Stimulated activated CD4-positive, alpha-beta T cell treated with anti-CD3 and anti-CD28 coated beads, Interleukin-15, amount 100 ng/mL, for 24 hours (primary cell): Measurements from ENCODE around the gene RHOBTB1.
A peak's percentile ranks its signal among the peaks of the same experiment; 100 is the strongest.

Experiments used
- DNase-seq: peaks from one replicate; pipeline ENCODE4 v3.0.0-alpha.2; 2020

The RHOBTB1 gene

GRCh38 chr10:60964257-60965235 lies 20.6 kb upstream of the RHOBTB1 start:
- peak; percentile 55 for DNase-seq

DNA sequence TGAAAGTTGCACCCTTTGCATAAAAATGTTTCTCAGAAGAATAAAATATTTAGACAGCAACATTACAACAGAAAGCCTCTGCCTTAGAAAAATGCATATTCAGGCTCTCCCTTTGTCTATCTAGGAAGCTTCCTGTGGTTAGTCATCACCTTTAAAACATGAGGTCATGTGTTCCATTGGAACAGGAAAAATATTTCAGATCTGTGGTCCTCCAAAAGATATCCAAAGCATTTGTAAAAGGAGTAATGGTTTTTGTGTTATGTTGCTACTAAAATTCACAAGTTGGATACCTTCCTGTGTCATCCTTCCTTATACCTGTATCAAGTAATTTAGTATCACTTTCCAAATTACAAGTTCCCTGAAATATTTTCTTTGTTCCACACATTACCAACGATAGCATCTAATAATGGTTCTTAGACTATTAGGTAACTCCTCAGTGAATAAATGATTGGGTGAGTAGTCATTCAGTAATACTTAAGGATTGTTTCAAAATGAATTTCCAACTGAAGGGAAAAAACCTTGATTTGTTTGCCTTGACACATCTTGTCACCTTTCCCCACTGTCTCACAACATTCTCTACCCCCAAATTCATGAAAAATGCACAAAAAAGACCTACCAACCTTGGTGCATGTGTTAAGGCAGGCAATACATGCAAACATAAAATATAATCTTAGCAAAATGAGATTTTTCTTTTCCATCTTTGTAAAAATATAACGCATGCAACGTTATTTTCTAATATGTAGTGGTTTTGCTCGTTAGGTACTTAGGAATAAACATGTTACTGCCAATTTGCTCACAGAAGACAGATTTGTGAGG lies 19.7 kb upstream of the RHOBTB1 start:
- DNase-seq: no peak

DNA sequence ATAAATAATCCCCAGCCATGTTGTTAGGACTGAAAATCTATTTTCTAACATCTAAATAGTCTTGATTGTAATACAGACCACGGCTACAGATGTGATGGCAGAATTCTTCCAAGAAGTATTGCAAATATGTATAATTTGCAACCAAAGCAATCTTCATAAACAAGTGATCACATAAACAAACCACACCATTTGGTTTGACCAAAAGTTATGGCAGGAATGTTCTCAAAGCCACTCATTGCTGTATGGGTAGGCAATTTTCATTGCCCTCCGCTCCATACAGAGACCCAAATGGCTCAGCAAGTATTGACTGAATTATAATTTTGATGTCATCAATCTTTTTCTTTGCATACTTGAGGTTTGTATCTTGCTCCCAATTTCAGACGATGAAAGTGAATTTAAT lies 19.0 kb upstream of the RHOBTB1 start:
- no peak for DNase-seq

- DNase-seq: no peak
Observed at GRCh38 chr10:60960913-60961312, 16.9 kb upstream of the RHOBTB1 start.

GRCh38 chr10:60960031-60960430 lies 16.0 kb upstream of the RHOBTB1 start:
- no peak for DNase-seq

- DNase-seq: no peak
Observed at GRCh38 chr10:60958892-60959601, 15.1 kb upstream of the RHOBTB1 start.

DNA sequence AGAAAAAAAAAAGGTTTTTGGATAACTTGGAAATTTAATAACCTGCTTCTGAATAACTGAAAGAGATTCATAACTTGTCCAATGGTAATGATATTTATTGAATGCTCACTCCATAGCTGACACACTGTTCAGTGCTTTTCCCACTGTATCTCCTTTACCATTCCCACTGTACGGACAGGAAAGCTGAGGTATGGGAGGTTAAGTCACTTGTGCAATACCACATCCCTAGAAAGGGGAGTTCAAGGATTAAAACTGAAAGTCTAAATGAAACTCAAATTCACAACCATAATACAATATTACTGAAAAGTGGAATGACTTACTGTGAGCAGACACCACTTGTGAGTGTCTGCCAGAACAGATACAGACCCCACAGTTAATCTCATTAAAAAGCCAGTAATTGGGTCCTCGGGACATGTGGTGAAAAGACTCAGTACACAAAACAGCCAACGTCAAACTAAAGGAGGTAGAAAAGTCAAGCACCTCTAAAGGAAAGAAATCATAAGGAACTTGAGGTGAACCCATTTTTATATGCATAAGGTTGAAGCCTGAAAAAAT lies 13.8 kb upstream of the RHOBTB1 start:
- no peak for DNase-seq

DNA sequence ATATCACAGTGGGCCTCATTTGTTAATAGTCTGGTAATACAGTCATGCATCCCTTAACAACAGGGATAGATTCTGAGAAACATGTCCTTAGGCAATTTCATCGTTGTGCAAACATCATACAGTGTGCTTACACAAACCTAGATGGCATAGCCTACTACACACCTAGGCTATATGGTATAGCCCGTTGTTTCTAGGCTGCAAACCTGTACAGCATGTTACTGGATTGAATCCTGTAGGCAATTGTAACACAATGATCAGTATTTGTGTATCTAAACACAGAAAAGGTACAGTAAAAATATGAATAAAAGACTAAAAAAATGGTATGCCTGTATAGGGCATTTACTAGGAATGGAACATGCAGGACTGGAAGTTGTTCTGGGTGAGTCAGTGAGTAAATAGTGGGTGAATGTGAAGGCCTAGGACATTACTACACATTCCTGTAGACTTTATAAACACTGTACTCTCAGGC lies 12.0 kb upstream of the RHOBTB1 start:
- no peak for DNase-seq

DNA sequence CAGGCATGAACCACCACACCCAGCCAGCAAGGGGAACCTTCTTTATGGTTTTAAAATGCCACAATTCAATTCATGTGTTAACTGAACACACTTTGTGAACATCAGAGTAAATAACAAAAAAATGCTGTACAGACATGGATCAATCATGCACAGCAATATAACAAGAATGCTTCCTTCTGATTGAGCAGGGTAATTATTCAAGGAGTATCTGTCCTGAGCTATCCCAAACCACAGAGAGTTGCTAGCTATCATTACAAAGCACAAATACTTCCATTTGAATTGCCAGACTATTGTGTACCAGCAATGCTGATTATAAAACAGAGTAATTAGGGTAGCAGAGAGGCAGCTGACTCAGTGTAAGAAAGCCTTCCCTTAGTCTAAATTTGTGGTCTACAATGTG lies 11.3 kb upstream of the RHOBTB1 start:
- no peak for DNase-seq

GRCh38 chr10:60954035-60954434 lies 10.1 kb upstream of the RHOBTB1 start:
- no peak for DNase-seq

- DNase-seq: no peak
Observed at GRCh38 chr10:60953420-60953819, 9.4 kb upstream of the RHOBTB1 start.

DNA sequence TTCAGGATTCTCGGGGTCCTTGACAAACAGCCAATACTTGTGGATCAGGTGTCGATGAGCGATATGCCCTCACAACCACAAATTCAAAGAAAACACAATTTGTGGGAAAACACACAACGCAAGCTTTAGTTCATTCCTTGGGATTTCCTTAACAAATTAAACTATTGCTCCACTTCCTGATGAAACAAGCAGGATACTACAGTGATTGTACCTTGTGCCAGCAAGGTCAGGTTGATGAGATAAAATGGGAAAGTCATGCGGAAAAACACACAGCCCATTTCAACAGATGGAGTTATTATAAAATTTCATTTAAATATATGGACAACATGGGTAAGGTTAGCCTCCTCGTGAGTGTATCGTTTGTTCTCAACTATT lies 8.8 kb upstream of the RHOBTB1 start:
- DNase-seq: no peak

DNA sequence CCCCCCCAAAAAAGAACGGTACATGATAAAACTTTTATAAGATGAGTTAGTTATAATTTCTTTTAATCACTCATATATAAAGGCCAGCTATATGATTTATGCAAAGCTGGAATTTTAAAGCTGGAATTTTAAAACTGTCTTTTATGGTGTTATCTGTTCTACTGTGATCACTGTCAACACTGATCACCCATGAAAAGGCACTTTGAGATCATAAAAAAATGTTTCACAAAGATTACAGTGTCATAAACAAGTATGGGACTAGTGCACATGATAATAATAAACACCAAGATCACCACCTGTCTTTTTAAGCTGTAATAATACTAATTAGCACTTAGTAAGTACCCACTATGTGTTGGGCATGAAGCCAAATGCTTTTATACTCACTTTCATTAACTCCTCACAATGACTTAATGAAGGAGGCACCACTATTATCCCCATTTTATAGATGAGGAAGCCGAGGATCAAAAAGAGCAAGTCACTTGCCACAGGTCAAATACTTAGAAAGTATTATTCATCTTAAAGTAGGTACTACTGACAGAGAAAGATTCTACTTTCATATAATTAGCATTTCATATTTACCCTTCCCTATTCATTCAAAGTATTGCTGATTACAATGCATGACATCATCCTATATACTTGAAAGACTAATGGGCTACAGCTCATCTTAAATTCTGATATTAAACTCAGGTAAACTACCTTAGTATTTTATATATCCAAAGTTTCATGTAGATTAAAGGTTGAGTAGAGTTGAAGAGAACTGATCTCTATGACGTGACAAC lies 8.3 kb upstream of the RHOBTB1 start:
- DNase-seq: no peak

- no peak for DNase-seq
Observed at GRCh38 chr10:60951272-60951724, 7.3 kb upstream of the RHOBTB1 start.

DNA sequence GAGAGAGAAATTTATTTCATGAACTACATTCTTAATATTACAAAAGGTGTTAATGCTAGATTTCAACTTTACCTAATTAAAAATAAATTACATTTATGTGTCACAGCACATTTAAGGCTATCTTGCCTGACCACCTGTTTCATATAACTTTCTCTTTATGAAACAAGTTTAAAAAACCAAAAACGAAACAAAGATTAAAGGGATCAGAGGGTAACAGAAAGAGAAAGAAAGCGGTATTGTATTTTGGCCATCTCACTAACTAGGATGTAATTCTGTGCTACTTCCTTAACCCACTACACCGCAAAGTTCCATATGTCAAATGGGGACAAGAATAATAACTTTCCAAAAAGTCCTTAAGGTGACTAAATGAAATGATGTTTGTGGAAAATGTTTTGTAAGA lies 6.3 kb upstream of the RHOBTB1 start:
- no peak for DNase-seq

GRCh38 chr10:60948851-60949250 lies 4.9 kb upstream of the RHOBTB1 start:
- no peak for DNase-seq

GRCh38 chr10:60944910-60945297 lies 919 bp upstream of the RHOBTB1 start:
- no peak for DNase-seq

DNA sequence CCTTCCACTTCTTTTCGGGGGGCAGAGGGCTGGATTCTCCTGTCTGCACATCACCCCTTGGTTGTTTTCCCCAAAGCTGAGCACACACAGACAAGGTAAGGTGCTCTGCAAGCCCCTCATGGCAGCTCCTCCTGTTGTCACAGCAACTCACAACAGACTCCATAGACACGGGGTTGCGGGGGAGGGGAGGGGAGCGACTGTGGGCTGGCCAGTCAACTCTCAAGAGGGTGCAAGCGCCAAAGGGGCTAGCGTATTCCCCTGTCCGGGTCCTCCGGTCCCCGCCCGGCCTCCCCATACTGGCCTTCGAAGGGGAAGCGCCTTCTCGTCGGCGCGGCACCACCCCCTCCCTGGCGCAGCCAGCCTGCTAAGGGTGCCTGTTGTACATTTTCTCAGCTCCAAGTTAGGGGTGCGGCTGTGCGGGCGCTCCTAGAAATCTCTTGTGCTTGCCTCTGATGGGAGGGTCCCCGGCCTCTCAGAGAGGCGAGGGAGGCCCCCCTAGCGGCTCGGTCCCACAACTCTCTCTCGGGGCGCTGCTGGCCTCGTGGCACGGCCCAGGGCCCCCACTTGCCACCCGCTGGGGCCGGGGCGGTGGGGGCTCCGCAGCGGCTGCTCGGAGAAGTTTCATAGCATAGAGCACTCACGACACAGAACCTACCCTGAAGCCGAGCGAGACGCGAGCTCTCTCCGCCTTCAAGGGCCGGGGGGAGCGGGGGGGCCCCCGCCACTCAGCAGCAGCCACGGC lies 498 bp downstream of the RHOBTB1 start:
- peak; percentile 35 for DNase-seq

- peak; percentile 44 for DNase-seq
Observed at GRCh38 chr10:60942788-60943315, 1.1 kb downstream of the RHOBTB1 start.

- DNase-seq: no peak
Observed at GRCh38 chr10:60942134-60942787, 1.7 kb downstream of the RHOBTB1 start.
